ENCODE results near the gene SMURF2. TPM values are rescaled to one million over a fixed set of nuclear protein-coding genes. Genes with fewer than 3 reads are reported as not detected.

The SMURF2 gene
- polyA plus RNA-seq, 1 donor from 2014 or later, result 55.2 TPM

- H3K9ac ChIP-seq (ENCODE audit: low read length), result no peak overlapping the region
- TF ChIP-seq RAD21 (conservative IDR thresholded peaks at IDR 0.05) (no peak), REST (IDR thresholded peaks at IDR 0.05; ENCODE audit: borderline replicate concordance) (no peak), POLR2AphosphoS5 (IDR thresholded peaks at IDR 0.05) (no peak), CTCF (IDR thresholded peaks at IDR 0.05; ENCODE audit: poor library complexity, severe bottlenecking) (no peak), TAF1 (IDR thresholded peaks at IDR 0.05; ENCODE audit: low read depth) (no peak)
- H4K20me1 ChIP-seq (ENCODE audit: insufficient read depth), result peaks cover 28% of the 10 kb centered on the region
- no peak overlapping the region for H2AFZ ChIP-seq (ENCODE audit: low read depth, low read length)
- H3K27me3 ChIP-seq (ENCODE audit: insufficient read depth, low read depth, low read length), result no peaks in the 10 kb centered on the region
- no peak overlapping the region for H3K4me2 ChIP-seq (ENCODE audit: low read length)
- H3K36me3 ChIP-seq (ENCODE audit: insufficient read depth, low read length), result peaks cover 32% of the 10 kb centered on the region
- no peak overlapping the region for H3K27ac ChIP-seq (ENCODE audit: low read length)
- H3K79me2 ChIP-seq (replicated peaks; ENCODE audit: insufficient read depth, low read length), result peaks cover 59% of the 10 kb centered on the region
- H3K9me2 ChIP-seq (ENCODE audit: insufficient read depth, low read length), result no peaks in the 10 kb centered on the region
- peaks cover 19% of the 10 kb centered on the region for H3F3A ChIP-seq (ENCODE audit: insufficient read depth, low read length, poor library complexity, severe bottlenecking)
- no peaks in the 10 kb centered on the region for H3K9me3 ChIP-seq (ENCODE audit: low read length)
- H3K4me3 ChIP-seq (ENCODE audit: low read length), result no peak overlapping the region
Observed at GRCh38 chr17:64500862-64501765, 161.0 kb downstream of the SMURF2 start.

GRCh38 chr17:64500487-64500859, 161.6 kb downstream of the SMURF2 start:
- H4K20me1 ChIP-seq (ENCODE audit: insufficient read depth), result peaks cover 28% of the 10 kb centered on the region
- no peak for TF ChIP-seq EZH2 (IDR thresholded peaks at IDR 0.05; ENCODE audit: borderline replicate concordance, insufficient read depth, low read length, poor library complexity, severe bottlenecking)
- no peak for TF ChIP-seq EP300 (conservative IDR thresholded peaks at IDR 0.05; ENCODE audit: poor library complexity, severe bottlenecking)

More at GRCh38 chr17:64500487-64500859, 161.6 kb downstream of the SMURF2 start:
- Histone ChIP-seq H2AFZ (ENCODE audit: low read depth, low read length) (no peak overlapping the region), H3F3A (ENCODE audit: insufficient read depth, low read length, poor library complexity, severe bottlenecking) (peaks cover 19% of the 10 kb centered on the region), H3K4me3 (ENCODE audit: low read length) (no peak overlapping the region), H3K79me2 (replicated peaks; ENCODE audit: insufficient read depth, low read length) (peaks cover 56% of the 10 kb centered on the region), H3K4me2 (ENCODE audit: low read length) (no peak overlapping the region), H3K27ac (ENCODE audit: low read length) (no peak overlapping the region), H3K9ac (ENCODE audit: low read length) (no peak overlapping the region), H3K36me3 (ENCODE audit: insufficient read depth, low read length) (peaks cover 32% of the 10 kb centered on the region), H3K27me3 (ENCODE audit: insufficient read depth, low read depth, low read length) (no peaks in the 10 kb centered on the region), H3K9me3 (ENCODE audit: low read length) (no peaks in the 10 kb centered on the region), H3K9me2 (ENCODE audit: insufficient read depth, low read length) (no peaks in the 10 kb centered on the region)

Measured in neural cell (in vitro differentiated cells).